ENCODE measurements around the gene DET1. TPM values are rescaled to one million over a fixed set of nuclear protein-coding genes. Genes with fewer than 3 reads are reported as not detected.
A peak's percentile ranks its signal among the peaks of the same experiment; 100 is the strongest.

The DET1 gene
- total and polyA plus RNA-seq, 3 experiments from 2014 or later, result 1.4 to 2.8 (median 1.8) TPM

DNA sequence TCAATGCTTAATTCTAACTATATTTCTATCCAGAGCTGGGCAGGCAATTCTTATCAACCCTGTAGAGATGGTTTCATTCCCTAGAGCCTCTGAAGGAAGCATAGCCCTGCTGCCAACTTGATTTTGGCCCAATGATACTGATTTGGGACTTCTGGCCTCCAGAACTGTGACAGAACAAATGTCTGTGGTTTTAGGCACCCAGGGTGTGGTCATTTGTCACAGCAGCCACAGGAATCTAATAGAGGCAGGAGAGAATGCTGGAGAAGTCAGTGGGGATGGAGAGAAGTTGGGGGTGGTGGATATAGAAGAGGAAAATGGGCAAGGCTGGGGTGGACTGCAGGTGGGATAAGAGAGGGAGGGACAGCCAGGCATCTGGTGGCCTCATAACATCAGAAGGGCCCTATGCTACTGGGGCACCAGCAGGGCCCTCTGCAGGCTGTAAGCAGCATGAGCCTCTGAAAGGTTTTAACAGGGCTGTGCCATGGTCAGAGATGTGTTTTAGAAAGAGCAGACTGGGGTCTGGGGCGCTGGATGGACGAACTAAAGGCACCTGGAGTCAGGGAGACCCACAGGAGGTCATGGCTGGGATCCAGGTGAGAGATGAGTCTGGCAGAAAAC, 59.2 kb downstream of the DET1 start:
- peaks cover 0 to 1% of the 10 kb centered on the region in 2 donors for H3K27me3 Mint-ChIP-seq
- POLR2A ChIA-PET, result no interaction called here
- CTCF ChIA-PET, result no interaction called here

DNA sequence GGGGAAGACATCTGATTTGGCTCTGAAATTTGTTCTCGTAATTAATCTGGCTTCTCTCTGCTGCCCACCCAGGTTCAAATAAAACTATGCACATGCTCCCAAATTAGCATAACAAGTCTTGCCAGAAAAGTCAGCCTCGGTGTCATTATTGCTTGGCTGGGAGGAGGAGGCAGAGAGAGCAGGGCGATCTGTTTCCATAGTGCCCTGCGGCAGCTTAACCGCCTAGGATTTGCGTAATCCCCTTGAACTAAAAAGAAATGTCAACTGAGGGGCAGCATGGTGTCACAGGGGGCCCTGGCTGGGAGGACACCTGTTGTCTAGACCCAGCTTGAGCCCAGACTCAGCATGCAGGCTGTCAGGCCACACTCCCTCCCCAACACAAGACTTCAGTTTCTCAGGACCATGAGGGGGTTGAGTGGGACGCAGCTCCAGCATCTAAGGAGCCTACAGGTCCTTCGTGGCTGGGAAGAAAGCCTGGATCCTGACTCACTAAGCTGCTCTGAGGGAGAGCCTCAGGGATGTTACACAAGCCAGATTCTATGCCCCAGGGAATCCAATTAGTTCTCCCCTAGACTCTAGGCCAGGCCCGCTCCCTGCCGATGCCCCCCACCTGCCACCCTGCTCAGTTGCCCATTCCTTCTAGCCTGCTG, 61.7 kb downstream of the DET1 start:
- Mint-ChIP-seq H3K4me3 (no peak overlapping the region), H3K36me3 (peaks cover 0 to 9% (median 2%) of the 10 kb centered on the region in 3 donors), H3K9me3 (no peaks in the 10 kb centered on the region), H3K27ac (peak overlapping the region in 1 of 8 donors; percentile 41), H3K4me1 (no peaks in the 10 kb centered on the region), H3K27me3 (no peaks in the 10 kb centered on the region)
- Histone ChIP-seq H3K4me3 (ENCODE audit: low read length) (no peak overlapping the region), H3K36me3 (ENCODE audit: insufficient read depth, low read length) (no peaks in the 10 kb centered on the region), H3K4me1 (ENCODE audit: insufficient read depth, low read length) (no peaks in the 10 kb centered on the region), H3K9me3 (ENCODE audit: low read length) (no peaks in the 10 kb centered on the region), H3K27ac (ENCODE audit: low read depth, low read length) (no peak overlapping the region), H3K27me3 (ENCODE audit: insufficient read depth, low read length, poor library complexity, severe bottlenecking) (no peaks in the 10 kb centered on the region)
- POLR2A ChIA-PET, result no interaction called here
- DNase-seq, result no peak
- CTCF ChIA-PET, result no interaction called here

More for the DNA sequence above, 59.2 kb downstream of the DET1 start:
- Histone ChIP-seq H3K4me1 (ENCODE audit: insufficient read depth, low read length) (no peaks in the 10 kb centered on the region), H3K27me3 (ENCODE audit: insufficient read depth, low read length, poor library complexity, severe bottlenecking) (no peaks in the 10 kb centered on the region), H3K27ac (ENCODE audit: low read depth, low read length) (no peak overlapping the region), H3K4me3 (ENCODE audit: low read length) (no peak overlapping the region), H3K9me3 (ENCODE audit: low read length) (no peaks in the 10 kb centered on the region), H3K36me3 (ENCODE audit: insufficient read depth, low read length) (no peaks in the 10 kb centered on the region)
- DNase-seq, result no peak
- Mint-ChIP-seq H3K36me3 (peaks cover 0 to 2% (median 0%) of the 10 kb centered on the region in 3 donors), H3K27ac (no peak overlapping the region), H3K9me3 (no peaks in the 10 kb centered on the region), H3K4me3 (no peak overlapping the region), H3K4me1 (no peaks in the 10 kb centered on the region)

GRCh38 chr15:88482263-88482662, 64.2 kb downstream of the DET1 start:
- no peak for DNase-seq
- Histone ChIP-seq H3K27me3 (ENCODE audit: insufficient read depth, low read length, poor library complexity, severe bottlenecking) (no peaks in the 10 kb centered on the region), H3K36me3 (ENCODE audit: insufficient read depth, low read length) (no peaks in the 10 kb centered on the region), H3K27ac (ENCODE audit: low read depth, low read length) (no peak overlapping the region), H3K4me3 (ENCODE audit: low read length) (no peak overlapping the region), H3K9me3 (ENCODE audit: low read length) (no peaks in the 10 kb centered on the region), H3K4me1 (ENCODE audit: insufficient read depth, low read length) (no peaks in the 10 kb centered on the region)
- CTCF ChIA-PET, result interaction anchor here (1.2 kb wide), 1 partner anchor 15 kb away, joined by 3 read pairs; the partner anchor contains the start of genes MRPL46 and MRPS11
- peaks cover 0 to 30% (median 7%) of the 10 kb centered on the region in 3 donors for H3K36me3 Mint-ChIP-seq
- H3K27ac Mint-ChIP-seq, result peak overlapping the region in 1 of 8 donors; percentile 10
- H3K4me3 Mint-ChIP-seq, result no peak overlapping the region
- no peaks in the 10 kb centered on the region for H3K9me3 Mint-ChIP-seq
- H3K27me3 Mint-ChIP-seq, result no peaks in the 10 kb centered on the region
- POLR2A ChIA-PET, result no interaction called here
- H3K4me1 Mint-ChIP-seq, result no peaks in the 10 kb centered on the region

DNA sequence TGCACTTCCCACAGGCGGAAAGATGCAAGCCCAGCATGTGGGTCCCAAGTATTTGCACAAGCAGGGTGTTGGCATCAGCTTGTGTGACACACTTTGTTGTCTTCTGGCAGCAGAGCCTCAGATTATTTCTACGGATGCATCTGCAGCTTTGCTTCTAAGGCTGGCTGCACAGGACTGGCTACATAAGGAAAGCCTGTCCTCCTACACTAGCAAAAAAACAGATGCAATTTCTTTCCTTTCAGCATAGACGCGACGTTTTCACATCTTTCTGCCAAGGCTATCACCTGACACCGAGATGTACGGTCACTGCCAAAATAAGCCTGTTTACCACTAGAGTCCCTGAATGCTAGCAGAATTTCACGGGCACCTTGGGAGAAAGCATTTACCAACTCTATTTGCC, 65.5 kb downstream of the DET1 start:
- H3K36me3 Mint-ChIP-seq, result peaks cover 0 to 42% (median 10%) of the 10 kb centered on the region in 3 donors
- ChIA-PET CTCF (interaction anchor here (1.2 kb wide), 1 partner anchor 14 kb away, joined by 3 read pairs; the partner anchor contains the start of genes MRPL46 and MRPS11), POLR2A (no interaction called here)
- Histone ChIP-seq H3K27me3 (ENCODE audit: insufficient read depth, low read length, poor library complexity, severe bottlenecking) (no peaks in the 10 kb centered on the region), H3K36me3 (ENCODE audit: insufficient read depth, low read length) (peaks cover 4% of the 10 kb centered on the region), H3K27ac (ENCODE audit: low read depth, low read length) (no peak overlapping the region), H3K4me1 (ENCODE audit: insufficient read depth, low read length) (no peaks in the 10 kb centered on the region), H3K4me3 (ENCODE audit: low read length) (no peak overlapping the region), H3K9me3 (ENCODE audit: low read length) (no peaks in the 10 kb centered on the region)
- H3K27me3 Mint-ChIP-seq, result no peaks in the 10 kb centered on the region
- H3K4me1 Mint-ChIP-seq, result no peaks in the 10 kb centered on the region
- H3K4me3 Mint-ChIP-seq, result no peak overlapping the region
- H3K27ac Mint-ChIP-seq, result no peak overlapping the region
- no peak for DNase-seq
- H3K9me3 Mint-ChIP-seq, result no peaks in the 10 kb centered on the region

DNA sequence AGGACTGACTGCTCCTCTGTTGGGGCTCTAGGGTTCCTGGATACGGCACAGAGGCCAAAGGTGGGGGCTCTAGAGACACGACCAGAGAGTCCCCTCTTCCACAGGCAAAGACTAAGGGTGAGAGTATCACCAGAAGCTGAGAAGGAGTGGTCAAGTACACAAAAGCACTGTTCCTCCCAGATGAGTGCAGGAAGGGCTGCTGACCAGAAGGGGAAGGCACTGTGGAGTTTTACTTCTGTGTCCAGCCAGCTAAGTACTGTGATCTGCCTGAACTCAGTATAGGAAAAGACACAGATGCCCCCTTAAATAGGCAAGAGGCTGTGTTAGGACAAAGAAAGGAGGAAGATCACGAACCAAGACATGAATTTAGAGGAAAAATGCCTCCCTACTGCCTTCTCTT, 67.3 kb downstream of the DET1 start:
- no peak overlapping the region for H3K4me3 Mint-ChIP-seq
- H3K9me3 Mint-ChIP-seq, result no peaks in the 10 kb centered on the region
- H3K27ac Mint-ChIP-seq, result peak overlapping the region in 3 of 8 donors; percentile 20 to 39 (median 36)
- no peaks in the 10 kb centered on the region for H3K4me1 ChIP-seq (ENCODE audit: insufficient read depth, low read length)
- H3K9me3 ChIP-seq (ENCODE audit: low read length), result no peaks in the 10 kb centered on the region
- H3K36me3 Mint-ChIP-seq, result peaks cover 0 to 57% (median 12%) of the 10 kb centered on the region in 3 donors
- no peaks in the 10 kb centered on the region for H3K27me3 ChIP-seq (ENCODE audit: insufficient read depth, low read length, poor library complexity, severe bottlenecking)
- H3K27me3 Mint-ChIP-seq, result no peaks in the 10 kb centered on the region
- POLR2A ChIA-PET, result no interaction called here
- no peak overlapping the region for H3K27ac ChIP-seq (ENCODE audit: low read depth, low read length)
- CTCF ChIA-PET, result no interaction called here
- no peak overlapping the region for H3K4me3 ChIP-seq (ENCODE audit: low read length)
- no peak for DNase-seq
- no peaks in the 10 kb centered on the region for H3K4me1 Mint-ChIP-seq
- peaks cover 5% of the 10 kb centered on the region for H3K36me3 ChIP-seq (ENCODE audit: insufficient read depth, low read length)

DNA sequence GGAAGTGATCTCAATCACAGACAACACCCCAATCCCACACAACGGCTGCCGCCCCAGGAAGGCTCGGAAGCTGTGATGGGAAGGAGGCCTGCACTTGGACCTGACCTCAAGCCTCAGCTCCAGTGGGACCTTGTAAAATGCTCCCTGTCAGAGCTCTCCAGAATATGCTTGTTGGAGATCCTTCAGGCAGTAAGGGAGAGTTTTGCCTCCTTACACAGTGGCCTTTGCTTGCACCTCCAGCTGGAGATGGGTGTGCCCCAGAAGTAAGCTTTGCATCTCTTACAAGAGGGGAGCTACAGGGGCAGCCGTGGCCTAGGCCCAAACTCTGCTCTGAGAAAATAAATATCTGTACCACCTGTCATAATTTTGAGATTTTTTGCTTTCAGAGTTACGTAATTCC, 68.6 kb downstream of the DET1 start:
- Histone ChIP-seq H3K4me3 (ENCODE audit: low read length) (no peak overlapping the region), H3K4me1 (ENCODE audit: insufficient read depth, low read length) (no peaks in the 10 kb centered on the region), H3K27ac (ENCODE audit: low read depth, low read length) (no peak overlapping the region), H3K36me3 (ENCODE audit: insufficient read depth, low read length) (peaks cover 11% of the 10 kb centered on the region), H3K9me3 (ENCODE audit: low read length) (no peaks in the 10 kb centered on the region), H3K27me3 (ENCODE audit: insufficient read depth, low read length, poor library complexity, severe bottlenecking) (no peaks in the 10 kb centered on the region)
- Mint-ChIP-seq H3K4me3 (no peak overlapping the region), H3K4me1 (no peaks in the 10 kb centered on the region), H3K9me3 (no peaks in the 10 kb centered on the region), H3K27ac (no peak overlapping the region), H3K36me3 (peaks cover 0 to 69% (median 9%) of the 10 kb centered on the region in 3 donors), H3K27me3 (no peaks in the 10 kb centered on the region)
- ChIA-PET POLR2A (no interaction called here), CTCF (no interaction called here)
- DNase-seq, result no peak

DNA sequence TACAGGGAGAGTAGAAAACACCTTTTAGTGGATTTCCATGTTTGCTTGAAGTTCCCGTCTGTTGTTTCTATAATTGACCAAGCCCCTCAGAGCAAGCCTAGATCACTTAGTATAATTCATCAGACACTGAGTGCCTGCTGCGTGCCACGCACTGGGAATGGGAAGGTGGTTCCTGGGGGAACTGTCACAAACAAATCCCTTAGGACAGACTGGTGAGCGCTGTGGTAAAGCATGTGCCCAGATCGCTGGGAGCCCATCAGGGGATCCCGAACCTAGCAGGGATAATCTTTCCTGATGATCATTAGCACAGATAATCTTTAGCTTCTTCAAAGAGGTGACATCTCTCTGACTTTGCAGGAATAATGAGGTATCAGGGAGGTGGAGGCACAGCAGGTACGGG, 69.4 kb downstream of the DET1 start:
- H3K27me3 ChIP-seq (ENCODE audit: insufficient read depth, low read length, poor library complexity, severe bottlenecking), result no peaks in the 10 kb centered on the region
- peaks cover 0 to 1% (median under 1%) of the 10 kb centered on the region in 3 donors for H3K4me1 Mint-ChIP-seq
- H3K4me3 ChIP-seq (ENCODE audit: low read length), result no peak overlapping the region
- peak overlapping the region in 1 of 8 donors; percentile 9 for H3K27ac Mint-ChIP-seq
- H3K27me3 Mint-ChIP-seq, result no peaks in the 10 kb centered on the region
- H3K9me3 Mint-ChIP-seq, result no peaks in the 10 kb centered on the region
- peaks cover 0 to 76% (median 10%) of the 10 kb centered on the region in 3 donors for H3K36me3 Mint-ChIP-seq
- ChIA-PET CTCF (no interaction called here), POLR2A (no interaction called here)
- H3K36me3 ChIP-seq (ENCODE audit: insufficient read depth, low read length), result peaks cover 11% of the 10 kb centered on the region
- H3K27ac ChIP-seq (ENCODE audit: low read depth, low read length), result no peak overlapping the region
- H3K4me1 ChIP-seq (ENCODE audit: insufficient read depth, low read length), result no peaks in the 10 kb centered on the region
- no peak for DNase-seq
- H3K9me3 ChIP-seq (ENCODE audit: low read length), result no peaks in the 10 kb centered on the region
- H3K4me3 Mint-ChIP-seq, result no peak overlapping the region

GRCh38 chr15:88476635-88477060, 69.8 kb downstream of the DET1 start:
- H3K4me1 ChIP-seq (ENCODE audit: insufficient read depth, low read length), result no peaks in the 10 kb centered on the region
- H3K9me3 ChIP-seq (ENCODE audit: low read length), result no peaks in the 10 kb centered on the region
- no peaks in the 10 kb centered on the region for H3K27me3 Mint-ChIP-seq
- H3K36me3 Mint-ChIP-seq, result peaks cover 0 to 80% (median 11%) of the 10 kb centered on the region in 3 donors
- H3K9me3 Mint-ChIP-seq, result no peaks in the 10 kb centered on the region
- DNase-seq, result peak in 1 of 5 donors; percentile 12
- no peak overlapping the region for H3K27ac ChIP-seq (ENCODE audit: low read depth, low read length)
- peaks cover 0 to 6% (median 2%) of the 10 kb centered on the region in 3 donors for H3K4me1 Mint-ChIP-seq
- no peak overlapping the region for H3K4me3 ChIP-seq (ENCODE audit: low read length)
- ChIA-PET POLR2A (no interaction called here), CTCF (no interaction called here)
- H3K36me3 ChIP-seq (ENCODE audit: insufficient read depth, low read length), result peaks cover 11% of the 10 kb centered on the region
- no peaks in the 10 kb centered on the region for H3K27me3 ChIP-seq (ENCODE audit: insufficient read depth, low read length, poor library complexity, severe bottlenecking)
- no peak overlapping the region for H3K4me3 Mint-ChIP-seq
- H3K27ac Mint-ChIP-seq, result no peak overlapping the region

Measured in CD8-positive, alpha-beta memory T cell (primary cell).